GM12872 (cell line): ENCODE measurements around the gene PRR3.
A peak's percentile ranks its signal among the peaks of the same experiment; 100 is the strongest.

Experiments
- TF ChIP-seq, protein P1 (sequence below): IDR thresholded peaks from 3 replicates; pipeline ENCODE4 v1.5.1; 2011; ENCODE audit warnings: low read depth, mild to moderate bottlenecking, low read length, moderate library complexity; ENCODE audit not compliant: insufficient read depth

PRR3 gene

DNA sequence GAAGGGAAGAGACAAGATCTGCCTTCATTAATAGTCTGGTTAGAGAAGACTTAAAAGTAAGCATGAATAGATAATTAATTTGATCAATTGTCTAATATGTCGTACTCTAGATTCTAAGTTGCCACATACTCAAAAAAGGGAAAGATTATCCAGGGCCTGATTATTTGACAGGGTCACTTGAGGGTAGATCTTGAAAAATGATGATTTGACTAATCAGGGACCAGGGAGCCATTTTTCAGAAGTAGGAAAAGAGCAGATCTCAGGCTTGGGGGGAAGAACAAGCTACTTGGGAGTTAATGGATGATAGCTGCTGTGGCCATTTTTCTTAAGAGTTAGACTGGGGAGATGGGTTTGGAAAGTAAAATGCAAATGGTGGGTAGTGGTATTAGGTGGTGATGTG, 35.2 kb downstream of the PRR3 start:
- TF ChIP-seq, protein P1, sequence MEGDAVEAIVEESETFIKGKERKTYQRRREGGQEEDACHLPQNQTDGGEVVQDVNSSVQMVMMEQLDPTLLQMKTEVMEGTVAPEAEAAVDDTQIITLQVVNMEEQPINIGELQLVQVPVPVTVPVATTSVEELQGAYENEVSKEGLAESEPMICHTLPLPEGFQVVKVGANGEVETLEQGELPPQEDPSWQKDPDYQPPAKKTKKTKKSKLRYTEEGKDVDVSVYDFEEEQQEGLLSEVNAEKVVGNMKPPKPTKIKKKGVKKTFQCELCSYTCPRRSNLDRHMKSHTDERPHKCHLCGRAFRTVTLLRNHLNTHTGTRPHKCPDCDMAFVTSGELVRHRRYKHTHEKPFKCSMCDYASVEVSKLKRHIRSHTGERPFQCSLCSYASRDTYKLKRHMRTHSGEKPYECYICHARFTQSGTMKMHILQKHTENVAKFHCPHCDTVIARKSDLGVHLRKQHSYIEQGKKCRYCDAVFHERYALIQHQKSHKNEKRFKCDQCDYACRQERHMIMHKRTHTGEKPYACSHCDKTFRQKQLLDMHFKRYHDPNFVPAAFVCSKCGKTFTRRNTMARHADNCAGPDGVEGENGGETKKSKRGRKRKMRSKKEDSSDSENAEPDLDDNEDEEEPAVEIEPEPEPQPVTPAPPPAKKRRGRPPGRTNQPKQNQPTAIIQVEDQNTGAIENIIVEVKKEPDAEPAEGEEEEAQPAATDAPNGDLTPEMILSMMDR = no peak

DNA sequence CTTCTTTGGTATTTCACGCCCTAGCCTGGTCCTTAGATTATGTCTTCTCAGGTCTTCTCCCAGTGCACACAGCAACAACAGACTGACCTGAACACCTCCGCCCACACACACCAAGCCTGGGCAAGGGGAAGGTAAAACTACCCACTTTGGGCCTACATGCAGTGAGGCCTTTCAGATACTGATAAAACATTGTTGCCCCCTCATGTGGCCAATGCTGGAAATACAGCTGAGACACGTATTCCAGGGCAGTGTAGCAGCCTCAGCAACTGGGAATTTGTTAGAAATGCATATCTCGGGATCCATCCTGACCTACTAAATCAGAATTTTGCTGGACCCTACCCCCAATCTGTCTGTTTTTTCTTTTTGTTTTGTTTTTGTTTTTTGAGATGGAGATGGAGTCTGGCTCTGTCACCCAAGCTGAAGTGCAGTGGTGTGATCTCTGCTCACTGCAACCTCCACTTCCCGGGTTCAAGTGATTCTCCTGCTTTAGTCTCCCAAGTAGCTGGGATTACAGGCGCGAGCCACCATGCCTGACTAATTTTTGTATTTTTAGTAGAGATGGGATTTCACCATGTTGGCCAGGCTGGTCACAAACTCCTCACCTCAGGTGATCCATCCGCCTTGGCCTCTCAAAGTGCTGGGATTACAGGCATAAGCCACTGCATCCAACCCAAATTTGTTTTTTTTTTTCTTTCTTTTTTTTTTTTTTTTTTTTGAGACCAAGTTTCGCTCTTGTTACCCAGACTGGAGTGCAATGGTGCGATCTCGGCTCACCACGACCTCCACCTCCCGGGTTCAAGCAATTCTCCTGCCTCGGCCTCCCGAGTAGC, 40.4 kb downstream of the PRR3 start:
- TF ChIP-seq, protein P1 = peak; percentile 85

- TF ChIP-seq, protein P1 = no peak
Measured at GRCh38 chr6:30598912-30599624, 42.0 kb downstream of the PRR3 start.

DNA sequence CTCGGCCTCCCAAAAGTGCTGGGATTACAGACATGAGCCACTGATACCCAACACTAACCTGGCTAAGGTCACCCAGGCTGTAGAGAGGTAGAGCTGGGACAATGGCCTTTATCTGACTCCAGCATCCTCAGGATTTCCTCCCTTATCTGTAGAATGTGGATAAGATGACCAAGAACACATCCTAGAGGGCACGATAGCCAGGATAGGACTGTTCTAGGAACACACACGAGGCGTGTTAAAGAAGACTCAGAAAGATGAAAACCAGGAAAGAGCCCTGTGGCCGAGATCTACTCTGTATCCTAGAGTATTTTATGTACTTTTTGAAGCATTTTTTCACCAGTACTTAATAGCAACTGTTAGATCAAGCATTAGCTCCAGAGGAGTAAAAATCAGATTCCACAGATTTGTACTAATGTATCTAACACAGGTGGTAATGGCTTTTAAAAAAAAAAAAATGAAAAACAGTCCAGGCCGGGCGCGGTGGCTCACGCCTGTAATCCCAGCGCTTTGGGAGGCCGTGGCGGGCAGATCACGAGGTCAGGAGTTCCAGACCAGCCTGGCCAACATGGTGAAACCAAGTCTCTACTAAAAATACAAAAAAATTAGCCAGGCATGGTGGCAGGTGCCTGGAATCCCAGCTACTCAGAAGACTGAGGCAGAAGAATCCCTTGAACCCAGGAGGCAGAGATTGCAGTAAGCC, 42.7 kb downstream of the PRR3 start:
- TF ChIP-seq, protein P1 = no peak

GRCh38 chr6:30600451-30600961, 43.4 kb downstream of the PRR3 start:
- TF ChIP-seq, protein P1 = no peak

DNA sequence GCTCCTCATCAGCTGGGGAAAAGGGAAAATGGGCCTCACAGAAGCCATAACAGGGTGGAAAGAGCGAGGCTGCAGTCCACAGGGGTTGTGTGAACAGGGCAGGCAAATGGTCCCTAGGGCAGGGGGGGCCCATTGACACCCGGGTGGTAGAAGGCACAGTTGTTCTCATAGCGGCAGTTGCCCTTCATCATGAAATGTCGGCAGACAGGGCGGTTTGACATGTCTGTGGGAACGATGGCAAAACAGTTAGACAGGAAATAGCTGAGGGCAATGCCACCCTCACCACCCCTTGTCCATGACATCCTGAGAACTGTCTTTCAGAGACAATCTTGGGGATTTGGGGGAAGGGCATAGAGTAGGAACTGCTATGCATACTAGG, 44.3 kb downstream of the PRR3 start:
- TF ChIP-seq, protein P1 = no peak

DNA sequence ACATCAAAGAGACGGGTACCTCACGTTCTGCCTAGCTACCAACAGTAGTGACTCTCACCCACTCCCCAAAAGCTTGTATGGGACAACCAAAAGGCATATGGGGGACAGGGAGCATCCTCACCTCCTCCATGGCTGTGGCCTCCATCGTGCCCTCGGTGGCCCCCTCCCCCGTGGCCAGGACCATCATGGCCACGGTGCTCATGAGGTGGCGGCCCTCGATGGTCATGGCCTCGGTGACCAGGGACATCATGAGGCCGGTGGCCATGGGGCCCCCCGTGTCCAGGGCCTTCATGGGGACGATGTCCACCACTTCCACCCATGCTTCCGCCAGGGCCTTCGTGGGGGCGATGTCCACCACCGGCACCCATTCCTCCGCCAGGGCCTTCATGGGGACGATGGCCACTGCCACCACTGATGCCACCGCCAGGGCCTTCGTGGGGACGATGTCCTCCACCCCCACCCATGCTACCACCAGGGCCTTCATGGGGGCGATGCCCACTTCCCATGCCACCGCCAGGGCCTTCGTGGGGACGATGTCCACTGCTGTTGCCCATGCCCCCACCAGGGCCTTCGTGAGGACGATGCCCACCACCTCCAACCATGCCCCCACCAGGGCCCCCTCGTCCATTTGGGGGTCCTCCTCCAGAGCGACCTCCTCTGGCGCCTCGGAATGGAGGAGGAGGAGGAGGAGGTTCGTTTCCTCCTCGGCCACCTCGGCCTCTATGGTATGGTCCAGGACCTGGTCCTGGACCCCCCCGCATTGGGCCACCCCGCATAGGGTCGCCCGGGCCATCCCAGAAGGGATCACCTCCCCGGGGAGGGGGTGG, 44.9 kb downstream of the PRR3 start:
- TF ChIP-seq, protein P1 = no peak
